ENCODE measurements around the gene FOXC2.
"Not testable (repeated sequence)": the region's sequence is repeated elsewhere in the genome, so short reads cannot be mapped to it uniquely, and the experiment has no call there.

FOXC2 gene

DNA sequence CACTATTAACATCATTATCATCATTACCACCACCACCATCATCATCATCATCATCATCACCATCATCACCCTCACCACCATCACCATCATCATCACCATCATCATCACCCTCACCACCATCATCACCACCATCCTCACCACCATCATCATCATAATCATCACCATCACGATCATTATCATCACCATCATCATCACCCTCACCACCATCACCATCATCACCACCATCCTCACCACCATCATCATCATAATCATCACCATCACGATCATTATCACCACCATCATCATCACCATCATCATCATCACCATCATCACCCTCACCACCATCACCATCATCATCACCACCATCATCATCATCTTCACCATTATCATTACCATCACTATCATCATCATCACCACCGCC lies 21.3 kb downstream of the FOXC2 start:
- not testable (repeated sequence) for DNase-seq (ENCODE audit: low read depth, low spot score)

DNA sequence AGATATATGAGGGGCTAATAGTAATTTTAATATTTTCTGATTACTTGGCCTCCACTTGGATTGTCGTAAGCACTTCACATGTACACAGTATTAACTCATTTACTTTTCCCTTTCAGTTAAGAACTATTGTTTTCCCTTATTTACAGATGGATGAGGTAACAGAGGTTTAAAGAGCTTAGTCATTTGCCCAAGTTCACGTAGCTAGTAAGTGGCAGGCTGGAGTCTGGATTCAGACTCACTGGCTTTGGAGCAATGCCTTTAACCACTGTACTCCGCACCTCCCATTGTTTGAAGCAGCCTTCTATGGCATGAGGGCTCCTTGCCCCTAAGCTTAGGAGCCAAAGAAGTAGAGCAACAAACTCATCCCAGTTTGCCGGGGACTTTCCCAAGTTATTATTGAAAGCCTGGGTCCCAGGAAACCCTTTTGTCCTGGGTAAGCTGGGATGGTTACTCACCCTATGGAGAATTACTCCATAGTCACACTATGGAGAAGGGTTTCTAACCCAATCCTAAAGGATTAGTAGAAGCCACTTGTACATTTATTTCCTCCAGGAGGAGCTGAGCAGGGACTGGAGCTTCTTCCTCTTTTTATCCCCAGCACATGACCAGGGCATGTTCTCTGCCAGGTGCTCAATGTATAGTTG lies 24.0 kb downstream of the FOXC2 start:
- DNase-seq (ENCODE audit: low read depth, low spot score): no peak

DNA sequence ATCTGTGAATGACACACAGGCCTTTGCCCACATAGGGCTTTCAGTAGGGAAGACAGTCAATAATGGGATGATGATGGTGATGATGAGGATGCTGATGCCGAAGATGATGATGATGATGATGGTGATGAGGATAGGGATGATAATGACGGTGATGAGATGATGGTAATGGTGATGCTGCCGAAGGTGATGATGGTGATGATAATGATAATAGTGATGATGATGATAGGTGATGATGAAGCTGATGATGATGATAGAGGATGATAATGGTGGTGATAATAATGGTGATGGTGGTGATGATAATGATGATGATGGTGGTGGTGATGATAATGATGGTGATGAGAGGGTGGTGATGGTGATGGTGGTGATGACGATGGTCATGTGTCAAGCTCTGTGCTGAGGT lies 24.6 kb downstream of the FOXC2 start:
- DNase-seq (ENCODE audit: low read depth, low spot score): no peak

DNA sequence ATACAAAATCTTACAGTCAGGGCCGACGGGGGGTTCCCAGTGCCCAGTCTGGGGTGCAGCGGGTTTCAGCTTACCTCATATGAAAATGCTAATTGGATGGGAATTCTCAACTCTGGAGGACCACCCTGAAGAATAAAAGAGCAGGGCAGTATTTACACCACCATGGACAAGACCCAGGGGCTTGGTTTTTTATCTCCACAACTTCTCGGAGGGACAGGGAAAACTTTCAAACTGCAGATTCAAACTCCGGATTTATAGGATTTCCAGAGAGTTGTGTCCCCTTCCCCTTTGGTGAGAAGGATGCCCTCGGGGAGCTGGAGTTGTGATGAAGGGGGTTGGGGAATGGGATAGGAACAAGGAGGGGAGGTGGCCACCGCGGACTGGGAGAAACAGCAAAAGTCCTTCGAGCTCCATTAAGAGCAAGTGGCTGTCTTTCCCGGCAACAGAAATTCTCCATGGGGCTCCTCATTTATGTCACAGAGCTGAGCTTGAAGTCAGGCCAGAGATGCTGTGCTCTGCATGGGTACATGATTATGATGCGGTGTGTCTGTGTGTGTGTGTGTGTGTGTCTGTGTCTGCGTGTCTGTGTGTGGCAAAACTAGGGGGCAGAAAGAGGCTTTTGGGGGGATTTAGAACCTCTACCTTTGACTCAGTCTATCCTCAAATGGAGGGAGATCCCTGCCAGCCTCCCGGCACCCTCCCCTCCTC lies 27.4 kb downstream of the FOXC2 start:
- no peak for DNase-seq (ENCODE audit: low read depth, low spot score)

DNA sequence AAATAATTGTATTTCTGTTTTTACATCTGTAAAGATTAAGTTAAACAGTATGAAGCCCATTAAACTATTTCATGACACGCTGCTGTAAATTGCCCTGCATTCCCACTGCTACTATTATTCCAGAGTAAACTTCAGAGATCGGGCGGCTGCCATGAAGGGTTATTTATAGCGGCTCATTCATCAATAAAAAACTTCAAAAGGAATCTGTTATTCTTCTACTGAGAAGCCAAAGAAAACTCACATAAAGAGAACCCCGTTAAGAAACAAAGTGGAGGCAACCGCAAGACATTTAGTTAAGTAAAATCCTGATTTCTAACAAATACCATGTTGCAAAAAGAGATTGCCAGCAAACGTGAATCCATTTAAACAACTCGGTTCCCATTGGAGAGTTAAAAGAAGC lies 28.1 kb downstream of the FOXC2 start:
- DNase-seq (ENCODE audit: low read depth, low spot score): no peak

DNA sequence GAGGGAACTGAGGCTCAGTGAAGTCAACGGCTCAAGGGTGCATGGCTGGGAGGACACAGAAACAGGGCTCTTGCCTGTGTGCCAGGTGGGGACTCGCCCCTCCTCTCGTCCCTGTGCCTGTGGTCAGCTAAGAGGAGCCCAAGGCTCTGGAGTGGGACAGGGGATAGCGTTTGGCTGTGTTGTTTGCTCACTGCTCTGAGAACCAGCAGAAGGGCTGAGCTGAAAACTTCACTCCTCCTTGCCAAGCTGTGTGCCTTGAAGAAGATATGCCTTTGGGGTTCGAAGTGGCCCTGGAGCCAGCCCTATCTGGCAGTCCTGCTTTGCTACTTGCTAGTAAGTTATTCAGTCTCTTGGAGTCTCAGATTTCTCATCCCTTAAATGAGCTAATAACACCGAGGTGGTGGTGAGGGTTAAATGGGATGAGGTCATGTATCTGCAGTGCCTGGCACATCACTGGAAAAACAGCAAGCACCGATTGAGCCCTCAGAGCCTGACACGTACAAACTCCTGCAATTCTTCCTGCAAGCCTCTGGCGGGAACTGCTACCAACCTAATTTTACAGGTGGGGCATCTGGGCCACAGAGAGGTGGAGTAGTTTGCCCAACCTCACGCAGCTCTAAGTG lies 29.5 kb downstream of the FOXC2 start:
- DNase-seq (ENCODE audit: low read depth, low spot score): no peak

DNA sequence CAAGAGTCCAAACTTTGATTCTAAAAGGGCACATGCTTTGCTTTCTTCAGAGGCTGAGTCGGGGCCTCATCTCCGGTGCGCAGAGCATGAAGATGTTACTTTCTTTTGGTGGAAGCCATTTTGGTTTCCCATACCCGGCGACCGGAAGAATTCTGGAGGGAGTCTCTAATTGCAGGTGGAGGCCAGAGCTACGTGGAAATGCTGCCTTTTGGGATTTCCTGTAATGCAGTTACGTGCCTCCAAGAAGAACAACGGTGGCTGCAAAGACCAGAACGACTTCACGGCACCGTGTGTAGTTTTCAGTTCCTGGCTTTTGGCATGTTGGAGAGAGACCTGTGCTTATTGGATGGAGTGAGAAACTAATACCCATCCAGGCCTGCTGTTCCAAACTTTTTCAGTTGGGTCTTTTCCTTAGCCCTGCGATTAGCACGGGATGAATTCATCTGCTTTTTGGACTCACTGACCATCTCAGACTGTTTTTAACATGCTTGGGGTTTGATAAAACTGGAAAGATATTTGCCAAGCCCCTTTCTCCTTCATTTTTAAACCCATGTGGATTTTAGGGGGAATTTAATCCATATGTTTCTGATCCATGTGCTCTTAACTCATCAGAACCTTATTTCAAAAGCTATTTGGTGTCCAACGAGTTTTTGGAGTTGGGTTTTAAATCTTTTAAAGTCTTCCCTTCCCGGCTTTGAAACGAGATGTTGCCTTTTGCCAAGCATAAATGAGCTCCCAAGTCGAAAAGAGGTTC lies 30.7 kb downstream of the FOXC2 start:
- no peak for DNase-seq (ENCODE audit: low read depth, low spot score)

DNA sequence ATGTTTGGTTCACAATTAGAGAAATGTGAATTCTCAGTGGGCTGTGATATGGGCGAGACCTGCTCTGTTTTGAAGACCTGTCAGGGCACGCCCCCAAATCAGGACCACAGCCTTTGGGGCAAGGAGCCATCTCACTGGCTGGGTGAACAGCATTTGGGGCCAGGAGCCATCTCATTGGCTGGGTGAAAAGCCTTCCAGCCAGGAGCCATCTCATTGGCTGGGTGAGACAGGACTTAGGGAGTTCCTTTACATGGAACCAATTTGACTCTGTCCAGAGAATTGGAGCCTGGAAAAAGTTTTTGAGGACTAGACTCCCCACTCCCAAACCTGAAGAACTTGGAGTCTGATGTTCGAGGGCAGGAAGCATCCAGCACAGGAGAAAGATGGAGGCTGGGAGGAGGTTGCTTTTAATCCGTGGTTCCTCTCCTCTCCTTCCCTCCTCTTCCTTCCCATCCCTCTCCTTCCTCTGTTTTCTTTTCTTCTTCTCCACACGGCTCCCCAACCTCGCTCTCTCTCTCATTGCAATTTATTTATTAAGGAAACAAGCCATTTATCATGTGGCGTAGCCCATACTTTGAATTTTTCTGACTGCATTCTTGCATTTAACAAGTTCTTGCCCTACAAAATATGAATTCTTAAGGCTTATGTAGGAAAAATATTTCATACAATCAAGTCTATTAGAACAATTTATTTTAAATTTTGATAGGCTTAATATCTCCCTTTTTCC lies 31.4 kb downstream of the FOXC2 start:
- no peak for DNase-seq (ENCODE audit: low read depth, low spot score)

DNA sequence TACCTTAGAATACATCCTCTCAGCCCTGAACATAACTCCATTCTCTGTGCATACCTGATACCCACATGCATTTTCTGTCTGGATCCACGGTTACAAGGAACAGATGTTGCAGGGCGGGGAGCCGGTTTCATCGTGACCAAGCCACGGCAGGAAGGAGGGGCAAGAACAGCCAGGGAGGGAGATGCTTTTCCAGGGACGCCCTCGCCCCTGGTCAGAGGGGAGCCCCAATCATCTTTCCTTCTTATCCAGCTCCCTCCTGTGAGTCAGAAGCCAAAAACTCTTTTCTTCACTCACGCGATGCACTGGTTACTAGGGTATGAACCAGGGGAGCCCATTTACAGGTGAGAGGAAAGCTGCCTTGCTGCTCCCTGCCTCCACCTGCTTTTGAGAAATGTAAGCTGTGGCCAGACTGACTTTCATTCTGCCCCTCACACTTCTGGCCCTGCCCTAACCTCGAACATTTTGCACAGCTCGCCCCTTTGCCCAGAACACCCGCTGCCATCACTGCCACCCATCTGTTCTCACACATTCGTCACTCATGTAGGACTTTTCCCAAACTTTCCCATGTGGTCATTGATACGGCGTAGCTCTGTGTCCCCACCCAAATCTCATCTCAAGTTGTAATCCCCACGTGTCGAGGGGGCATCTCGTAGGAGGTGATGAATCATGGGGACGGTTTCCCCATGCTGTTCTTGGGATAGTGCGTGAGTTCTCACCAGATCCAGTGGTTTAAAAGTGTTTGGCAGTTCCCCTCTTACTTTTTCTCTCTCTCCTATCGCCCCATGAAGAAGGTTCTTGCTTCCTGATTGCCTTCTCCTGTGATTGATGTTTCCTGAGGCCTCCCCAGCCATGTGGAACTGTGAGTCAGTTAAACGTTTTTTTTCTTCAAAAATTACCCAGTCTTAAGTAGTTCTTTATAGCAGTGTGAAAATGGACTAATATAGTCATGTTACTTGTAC lies 32.3 kb downstream of the FOXC2 start:
- no peak for DNase-seq (ENCODE audit: low read depth, low spot score)

DNA sequence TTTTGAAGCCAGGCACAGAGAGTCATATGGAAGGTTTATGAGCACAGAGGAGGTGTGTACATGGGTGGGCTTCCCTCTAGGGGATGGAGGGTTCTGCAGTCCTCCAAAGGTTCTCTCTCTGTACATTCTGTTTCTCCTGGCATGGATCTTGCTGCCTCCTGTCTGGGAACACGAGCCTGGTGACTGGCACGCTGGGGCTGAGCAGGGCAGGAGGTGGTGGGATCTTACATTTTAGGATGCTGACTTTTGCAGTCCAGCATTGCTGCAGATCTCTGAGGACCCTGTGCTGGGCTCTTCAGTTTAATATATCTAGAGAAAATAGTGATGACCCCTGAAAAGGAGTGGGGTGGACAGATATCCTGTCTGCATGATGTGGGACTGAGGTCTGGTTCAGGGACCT lies 34.7 kb downstream of the FOXC2 start:
- DNase-seq (ENCODE audit: low read depth, low spot score): no peak

DNA sequence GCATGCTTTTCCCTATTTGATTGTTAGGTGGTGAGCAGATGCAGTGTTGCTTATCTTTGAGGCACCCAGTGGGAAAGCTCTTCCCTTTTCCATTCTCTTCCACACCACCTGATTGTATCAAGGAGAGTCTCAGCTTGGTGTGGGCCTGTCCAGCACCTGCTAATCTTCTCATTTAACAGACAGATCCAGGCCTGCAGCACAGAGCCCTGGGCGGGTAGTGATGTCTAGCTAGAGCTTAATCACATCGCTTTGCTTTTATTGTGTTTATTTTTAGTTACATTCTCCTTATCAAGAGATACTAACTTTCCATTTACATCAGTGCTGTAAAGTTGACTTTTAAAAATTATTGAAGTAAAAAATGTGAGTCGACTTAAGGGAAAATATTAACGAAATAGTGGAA lies 35.9 kb downstream of the FOXC2 start:
- DNase-seq (ENCODE audit: low read depth, low spot score): no peak

DNA sequence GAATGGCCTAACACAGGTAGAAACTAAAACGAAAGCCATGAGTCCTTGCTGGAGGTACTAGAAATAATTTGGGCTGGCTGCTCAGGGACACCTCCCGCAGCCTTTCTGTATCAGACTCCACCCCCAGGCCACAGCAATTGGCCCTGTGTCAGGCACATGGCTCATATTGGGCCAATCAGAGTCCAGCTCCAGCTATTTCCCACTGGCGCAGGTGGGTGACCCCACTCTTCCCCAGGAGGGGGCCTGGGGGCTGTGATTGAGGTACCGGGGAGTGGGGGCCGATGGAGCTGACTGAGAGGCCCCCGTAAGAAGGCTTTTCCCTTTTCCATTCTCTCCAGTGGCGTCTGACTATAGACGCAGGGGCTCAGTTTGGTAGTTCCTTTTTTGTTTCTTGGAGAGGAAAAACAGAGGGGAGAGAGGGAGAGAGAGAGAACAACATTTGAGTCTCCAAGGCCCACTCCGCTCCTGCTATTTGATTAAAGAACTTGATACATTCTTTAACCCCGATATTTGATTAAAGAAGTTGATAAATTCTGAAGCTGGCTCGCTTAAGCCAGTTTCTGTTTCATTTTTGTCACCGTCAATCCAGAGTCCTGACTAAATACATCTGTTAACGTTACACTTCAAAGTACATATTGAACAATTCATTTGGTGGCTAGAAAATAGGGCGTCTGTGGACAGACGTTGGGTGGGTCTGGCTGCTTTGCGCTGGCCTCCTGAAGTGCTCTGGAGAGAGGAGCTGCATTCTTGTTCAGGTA lies 38.0 kb downstream of the FOXC2 start:
- DNase-seq (ENCODE audit: low read depth, low spot score): no peak

DNA sequence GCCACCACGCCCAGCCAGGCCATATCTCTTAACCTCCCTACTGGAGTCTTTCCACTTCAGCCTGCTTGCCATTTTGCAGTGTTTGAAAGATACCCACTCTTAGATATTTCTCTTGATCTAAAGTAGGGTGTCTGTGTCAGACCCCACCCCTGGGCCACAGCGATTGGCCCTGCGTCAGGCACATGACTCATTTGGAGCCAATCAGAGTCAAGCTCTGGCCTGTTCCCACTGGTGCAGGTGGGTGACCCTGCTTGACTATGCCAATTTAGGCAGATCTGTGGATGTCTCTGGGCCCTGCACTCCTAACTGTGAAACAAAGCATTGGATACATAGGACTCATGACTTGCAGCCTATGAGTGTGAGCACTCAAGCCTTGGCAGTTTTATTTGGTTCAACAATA lies 39.3 kb downstream of the FOXC2 start:
- DNase-seq (ENCODE audit: low read depth, low spot score): no peak

DNA sequence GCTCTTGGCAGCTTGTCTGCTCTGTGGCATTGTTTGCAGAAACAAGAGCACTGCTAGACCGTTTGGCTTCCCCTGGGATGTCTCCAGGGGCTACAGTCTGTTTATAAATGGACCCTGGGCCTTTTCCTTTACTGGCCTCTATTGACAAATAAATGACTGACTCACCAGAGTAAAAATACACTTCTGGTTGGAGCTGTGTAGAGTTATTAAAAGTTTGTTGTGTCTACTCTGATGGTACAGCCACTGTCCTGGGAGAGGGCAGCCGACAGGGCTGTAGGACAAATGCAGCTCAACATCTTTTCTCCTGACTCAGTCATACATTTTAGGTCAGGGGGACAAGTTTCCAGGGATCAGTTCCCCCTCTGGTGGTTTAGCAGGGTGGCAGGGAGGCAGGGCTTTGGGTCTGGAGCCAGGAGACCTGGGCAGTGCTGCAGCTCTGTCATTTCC lies 41.7 kb downstream of the FOXC2 start:
- no peak for DNase-seq (ENCODE audit: low read depth, low spot score)

DNA sequence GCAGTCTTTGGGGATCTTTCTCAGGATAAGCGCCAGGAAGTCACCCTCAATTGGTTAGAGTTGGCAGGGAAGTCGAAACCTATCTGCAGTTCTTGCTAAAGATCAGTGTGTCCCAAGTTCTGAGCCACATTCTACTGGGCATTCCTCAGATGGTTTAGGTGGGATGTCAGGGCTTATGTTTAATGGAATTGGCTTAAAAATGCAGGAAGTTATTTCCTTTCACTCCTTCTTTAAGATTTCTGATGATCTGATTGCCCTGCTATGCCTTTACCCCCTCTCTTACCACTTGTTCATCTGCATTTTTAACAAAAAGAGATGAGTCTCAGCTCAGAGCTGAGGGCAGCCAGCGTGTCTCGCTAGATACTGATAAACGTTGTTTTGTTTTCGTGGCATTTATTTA lies 42.5 kb downstream of the FOXC2 start:
- peak; percentile 30 for DNase-seq (ENCODE audit: low read depth, low spot score)

DNA sequence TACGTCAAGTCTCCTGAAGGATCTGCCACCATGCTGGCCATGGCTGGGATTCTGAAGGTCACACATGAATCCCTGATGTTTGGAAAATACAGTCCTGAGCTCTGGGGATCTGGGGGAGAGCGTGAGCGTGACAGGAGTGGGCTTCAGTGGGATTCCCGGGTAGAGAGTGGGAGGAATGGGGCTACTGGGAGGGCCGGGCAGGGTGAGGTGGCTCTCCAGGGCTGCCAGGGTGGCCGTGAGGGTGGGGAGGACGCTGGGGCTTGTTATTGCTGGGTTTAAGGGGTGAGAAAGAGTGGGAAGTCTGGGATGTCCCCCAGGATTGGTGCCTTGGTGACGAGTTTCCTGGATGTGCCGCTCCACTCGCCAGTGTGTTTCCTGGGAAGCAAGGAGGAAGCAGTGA lies 43.0 kb downstream of the FOXC2 start:
- DNase-seq (ENCODE audit: low read depth, low spot score): no peak

DNA sequence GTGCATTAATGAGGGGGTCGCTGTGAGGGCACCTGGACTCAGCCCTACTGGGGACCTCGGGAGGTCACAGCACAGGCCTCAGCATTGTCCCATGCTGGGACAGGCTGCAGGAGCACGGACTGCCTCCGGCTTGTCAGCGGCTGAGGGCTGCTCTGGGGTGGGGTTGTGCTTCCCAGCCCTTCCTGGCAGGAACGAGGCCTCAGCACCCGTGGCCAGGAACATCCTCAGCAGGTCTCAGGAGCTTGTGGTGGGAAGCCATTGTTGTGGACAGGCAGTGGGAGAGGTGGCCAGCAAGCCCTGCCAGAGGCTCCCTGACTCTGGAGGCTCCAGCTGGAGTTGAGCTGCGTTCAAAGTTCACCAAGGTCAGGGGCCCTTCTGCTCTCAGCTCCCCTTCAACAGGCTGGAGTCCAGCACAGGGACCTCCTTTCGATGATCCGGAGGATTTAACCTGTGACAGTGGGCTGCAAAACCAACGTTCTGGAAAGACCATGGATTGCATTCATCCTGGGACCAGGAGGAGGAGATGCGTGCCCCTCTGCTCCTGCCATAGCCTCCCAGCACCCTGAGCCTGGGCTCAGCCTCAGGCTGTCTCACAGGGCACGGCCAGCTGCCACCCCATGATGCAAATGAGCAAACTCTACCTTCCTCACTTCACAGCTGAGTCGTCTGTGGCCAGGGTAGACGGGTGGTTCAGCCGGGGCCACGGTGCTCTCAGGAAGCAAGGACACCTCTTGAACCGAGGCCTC lies 44.3 kb downstream of the FOXC2 start:
- DNase-seq (ENCODE audit: low read depth, low spot score): no peak

DNA sequence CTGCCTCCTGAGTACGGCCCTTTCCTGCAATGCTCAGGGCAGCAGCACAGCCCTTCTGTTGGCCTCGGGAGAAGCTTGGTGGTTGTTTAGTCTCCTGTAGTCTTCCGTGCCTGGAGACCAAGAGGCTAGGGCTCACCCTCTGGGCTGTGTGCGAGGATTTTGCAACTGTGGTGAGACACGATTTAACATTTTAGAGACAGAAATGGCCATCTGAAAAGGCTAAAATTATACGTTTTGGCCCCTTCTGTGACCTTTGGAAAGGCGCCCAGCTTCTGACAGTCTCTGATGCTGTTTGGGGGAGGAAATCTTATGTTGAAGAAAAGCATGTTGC lies 44.9 kb downstream of the FOXC2 start:
- DNase-seq (ENCODE audit: low read depth, low spot score): no peak

DNA sequence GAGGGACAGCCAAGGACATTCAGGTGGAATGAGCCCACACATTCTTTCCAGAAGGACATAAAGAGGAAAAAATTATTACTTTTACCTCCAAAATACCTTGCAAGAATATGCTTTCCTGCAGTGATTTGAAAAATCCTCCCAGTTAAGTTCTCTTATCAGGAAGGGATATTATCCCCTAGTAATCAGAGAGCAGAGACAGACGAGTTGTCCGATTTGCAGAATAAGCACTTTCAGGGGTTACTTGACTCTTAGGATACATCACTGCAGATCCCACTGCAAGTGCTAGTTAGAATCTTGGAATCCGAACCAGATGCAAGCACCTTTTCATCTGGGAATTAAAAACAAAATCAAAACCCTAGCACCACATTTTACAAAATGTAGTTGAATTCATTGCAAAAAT lies 45.3 kb downstream of the FOXC2 start:
- no peak for DNase-seq (ENCODE audit: low read depth, low spot score)
